ENCODE results near the gene LRP5. TPM values are rescaled to one million over a fixed set of nuclear protein-coding genes. Genes with fewer than 3 reads are reported as not detected.

The LRP5 gene
- total and polyA plus RNA-seq, 4 experiments from 2014 or later, result 0.61 to 1.9 (median 1.4) TPM; not detected in 1

DNA sequence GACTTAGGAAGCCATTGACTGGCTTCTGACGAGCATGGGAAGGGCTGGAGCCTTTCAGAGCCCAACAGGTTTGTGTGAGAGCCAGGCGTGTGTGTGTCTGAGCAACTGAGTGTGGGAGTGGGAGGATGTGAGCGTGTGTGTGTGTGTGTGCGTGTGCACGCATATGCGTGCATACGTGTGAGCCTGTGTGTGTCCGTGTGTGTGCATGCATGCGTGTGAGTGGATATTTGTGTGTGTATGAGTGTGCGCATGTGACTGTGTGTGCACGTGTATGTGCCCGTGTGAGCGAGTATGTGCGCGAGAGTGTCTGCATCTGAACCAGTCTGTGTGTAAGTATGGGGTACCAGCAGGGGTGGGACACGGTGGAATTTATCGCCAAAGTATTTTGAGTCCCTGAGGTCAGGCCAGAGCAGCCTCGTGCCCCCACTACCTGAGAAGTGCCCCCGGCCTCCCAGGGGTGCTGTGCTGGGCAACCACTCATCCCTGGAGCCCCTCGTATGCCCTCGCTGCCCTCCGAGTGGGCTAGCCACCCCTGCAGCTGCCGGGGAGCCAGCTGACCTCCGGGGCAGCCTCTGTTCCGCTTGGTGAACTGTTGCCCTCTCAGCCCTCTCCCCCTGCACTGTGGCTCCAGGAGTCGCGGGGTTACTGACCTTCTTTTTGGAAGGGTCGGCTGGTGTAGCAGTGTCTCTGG lies 38.5 kb downstream of the LRP5 start:
- Mint-ChIP-seq H3K9me3 (peaks cover 0 to 2% (median 0%) of the 10 kb centered on the region in 8 donors), H3K27me3 (no peaks in the 10 kb centered on the region), H3K4me1 (peaks cover 0 to 5% (median 0%) of the 10 kb centered on the region in 4 donors), H3K36me3 (no peaks in the 10 kb centered on the region), H3K4me3 (no peak overlapping the region), H3K27ac (no peak overlapping the region)
- intact Hi-C loops (cut with micrococcal nuclease), result no loop called here
- no peak for DNase-seq
- Histone ChIP-seq H3K4me3 (ENCODE audit: low read length in 2 of 2) (no peak overlapping the region), H3K4me1 (ENCODE audit: insufficient read depth, low read length) (no peaks in the 10 kb centered on the region), H3K36me3 (ENCODE audit: insufficient read depth, low read length) (no peaks in the 10 kb centered on the region), H3K27me3 (ENCODE audit: insufficient read depth, low read length) (no peaks in the 10 kb centered on the region), H3K9me3 (ENCODE audit: control insufficient read depth in 1 of 2, low read length in 2 of 2) (no peaks in the 10 kb centered on the region), H3K27ac (ENCODE audit: low read depth, low read length) (no peak overlapping the region)
- ChIA-PET POLR2A (ENCODE audit: partially characterized antibody) (interaction anchor here (0.6 kb wide), 1 partner anchor 239 kb away, joined by 3 read pairs; no protein-coding TSS in a partner anchor), CTCF (ENCODE audit: partially characterized antibody) (no interaction called here)

DNA sequence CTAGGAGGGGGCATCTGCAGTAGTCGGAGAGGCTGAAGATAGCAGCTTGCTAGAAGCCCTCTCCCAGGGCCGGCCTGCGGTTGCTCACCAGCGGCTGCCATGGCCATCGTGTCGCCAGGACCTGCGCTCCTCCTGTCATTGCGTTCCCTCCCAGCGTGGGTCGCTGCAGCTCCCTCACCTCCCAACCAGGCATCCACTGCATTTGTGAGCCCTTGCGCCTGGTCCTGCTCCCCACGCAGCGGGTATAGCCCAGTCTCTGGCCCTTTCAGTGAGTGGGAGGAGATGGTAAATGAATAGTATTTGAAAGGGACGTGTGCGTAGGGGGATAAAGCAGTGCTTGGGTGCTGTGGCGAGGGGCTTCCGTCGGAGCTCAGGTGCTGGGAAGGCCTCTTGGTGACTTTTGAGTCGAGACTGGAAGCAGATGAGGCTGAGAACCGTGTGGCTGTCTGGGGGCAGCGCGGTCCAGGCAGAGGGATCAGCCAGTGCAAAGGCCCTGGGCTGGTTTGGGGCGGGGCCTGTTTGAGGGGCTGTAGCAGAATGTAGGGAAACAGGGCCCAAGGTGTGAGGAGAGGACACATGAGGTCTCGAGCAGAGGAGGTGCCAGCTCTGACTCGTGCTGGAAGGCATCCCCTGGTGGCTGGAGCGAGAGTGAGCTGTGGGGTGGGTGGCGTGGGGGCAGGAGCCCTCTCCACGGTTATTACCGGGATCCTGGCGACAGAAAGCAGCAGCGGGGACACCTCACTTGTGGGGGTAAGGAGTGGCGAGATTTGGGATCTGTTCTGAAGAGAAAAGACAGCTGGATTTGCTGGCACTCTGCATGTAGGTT lies 39.3 kb downstream of the LRP5 start:
- H3K4me3 Mint-ChIP-seq, result no peak overlapping the region
- Histone ChIP-seq H3K36me3 (ENCODE audit: insufficient read depth, low read length) (no peaks in the 10 kb centered on the region), H3K4me1 (ENCODE audit: insufficient read depth, low read length) (no peaks in the 10 kb centered on the region), H3K4me3 (ENCODE audit: low read length in 2 of 2) (no peak overlapping the region), H3K9me3 (ENCODE audit: control insufficient read depth in 1 of 2, low read length in 2 of 2) (no peaks in the 10 kb centered on the region), H3K27me3 (ENCODE audit: insufficient read depth, low read length) (no peaks in the 10 kb centered on the region), H3K27ac (ENCODE audit: low read depth, low read length) (no peak overlapping the region)
- H3K27ac Mint-ChIP-seq, result no peak overlapping the region
- intact Hi-C loops (cut with micrococcal nuclease), result no loop called here
- ChIA-PET POLR2A (ENCODE audit: partially characterized antibody) (no interaction called here), CTCF (ENCODE audit: partially characterized antibody) (no interaction called here)
- H3K27me3 Mint-ChIP-seq, result no peaks in the 10 kb centered on the region
- no peak for DNase-seq
- peaks cover 0 to 3% (median 0%) of the 10 kb centered on the region in 4 donors for H3K4me1 Mint-ChIP-seq
- no peaks in the 10 kb centered on the region for H3K36me3 Mint-ChIP-seq
- H3K9me3 Mint-ChIP-seq, result no peaks in the 10 kb centered on the region

DNA sequence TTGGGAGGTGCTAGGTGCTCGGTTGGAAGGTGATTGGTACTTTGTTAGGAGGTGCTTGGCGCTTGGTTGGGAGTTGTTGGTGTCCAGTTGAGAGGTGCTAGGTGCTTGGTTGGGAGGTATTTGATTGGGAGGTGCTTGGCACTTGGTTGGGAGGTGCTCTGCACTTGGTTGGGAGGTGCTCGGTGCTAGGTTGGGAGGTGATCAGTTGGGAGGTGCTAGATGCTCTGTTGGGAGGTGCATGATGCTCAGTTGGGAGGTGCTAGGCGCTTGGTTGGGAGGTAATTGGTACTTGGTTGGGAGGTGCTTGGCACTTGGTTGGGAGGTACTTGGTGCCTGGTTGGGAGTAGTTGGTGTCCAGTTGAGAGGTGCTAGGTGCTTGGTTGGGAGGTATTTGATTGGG lies 40.2 kb downstream of the LRP5 start:
- intact Hi-C loops (cut with micrococcal nuclease), result no loop called here

DNA sequence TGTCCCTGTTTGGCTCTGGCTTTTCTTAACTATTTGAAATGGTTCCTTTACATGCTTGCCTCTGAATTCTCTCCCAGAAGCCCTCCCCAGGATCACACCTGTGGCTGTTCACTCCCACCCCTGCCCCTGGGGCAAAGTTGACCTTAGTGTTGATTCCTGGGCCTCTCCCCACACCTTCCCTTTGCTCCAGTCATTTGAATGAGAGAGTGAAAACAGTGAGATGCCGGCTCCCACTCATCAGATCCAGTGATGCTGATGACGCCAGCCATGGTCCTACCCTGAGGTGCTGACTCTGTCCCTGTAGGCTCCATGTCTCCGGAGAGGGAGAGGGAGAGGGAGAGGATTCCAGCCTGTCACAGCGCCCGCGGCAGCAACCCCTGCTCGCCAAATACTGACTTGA lies 40.7 kb downstream of the LRP5 start:
- DNase-seq, result no peak
- Histone ChIP-seq H3K36me3 (ENCODE audit: insufficient read depth, low read length) (no peaks in the 10 kb centered on the region), H3K27me3 (ENCODE audit: insufficient read depth, low read length) (no peaks in the 10 kb centered on the region), H3K27ac (ENCODE audit: low read depth, low read length) (no peak overlapping the region), H3K9me3 (ENCODE audit: control insufficient read depth in 1 of 2, low read length in 2 of 2) (no peaks in the 10 kb centered on the region), H3K4me3 (ENCODE audit: low read length in 2 of 2) (no peak overlapping the region), H3K4me1 (ENCODE audit: insufficient read depth, low read length) (no peaks in the 10 kb centered on the region)
- peaks cover 0 to 3% (median 0%) of the 10 kb centered on the region in 4 donors for H3K4me1 Mint-ChIP-seq
- no peaks in the 10 kb centered on the region for H3K36me3 Mint-ChIP-seq
- no peak overlapping the region for H3K4me3 Mint-ChIP-seq
- no peak overlapping the region for H3K27ac Mint-ChIP-seq
- CTCF ChIA-PET (ENCODE audit: partially characterized antibody), result no interaction called here
- intact Hi-C loops (cut with micrococcal nuclease), result no loop called here
- H3K27me3 Mint-ChIP-seq, result no peaks in the 10 kb centered on the region
- no peaks in the 10 kb centered on the region for H3K9me3 Mint-ChIP-seq
- POLR2A ChIA-PET (ENCODE audit: partially characterized antibody), result no interaction called here

More for the DNA sequence above, 40.2 kb downstream of the LRP5 start:
- no peaks in the 10 kb centered on the region for H3K9me3 Mint-ChIP-seq
- H3K4me1 Mint-ChIP-seq, result peaks cover 0 to 3% (median 0%) of the 10 kb centered on the region in 4 donors
- no peaks in the 10 kb centered on the region for H3K9me3 ChIP-seq (ENCODE audit: control insufficient read depth in 1 of 2, low read length in 2 of 2)
- H3K4me3 Mint-ChIP-seq, result no peak overlapping the region
- H3K27ac Mint-ChIP-seq, result no peak overlapping the region
- no peaks in the 10 kb centered on the region for H3K36me3 Mint-ChIP-seq
- H3K27me3 Mint-ChIP-seq, result no peaks in the 10 kb centered on the region
- no peaks in the 10 kb centered on the region for H3K4me1 ChIP-seq (ENCODE audit: insufficient read depth, low read length)
- no peak overlapping the region for H3K4me3 ChIP-seq (ENCODE audit: low read length in 2 of 2)
- H3K36me3 ChIP-seq (ENCODE audit: insufficient read depth, low read length), result no peaks in the 10 kb centered on the region
- CTCF ChIA-PET (ENCODE audit: partially characterized antibody), result no interaction called here
- POLR2A ChIA-PET (ENCODE audit: partially characterized antibody), result no interaction called here
- no peaks in the 10 kb centered on the region for H3K27me3 ChIP-seq (ENCODE audit: insufficient read depth, low read length)
- no peak for DNase-seq
- no peak overlapping the region for H3K27ac ChIP-seq (ENCODE audit: low read depth, low read length)

DNA sequence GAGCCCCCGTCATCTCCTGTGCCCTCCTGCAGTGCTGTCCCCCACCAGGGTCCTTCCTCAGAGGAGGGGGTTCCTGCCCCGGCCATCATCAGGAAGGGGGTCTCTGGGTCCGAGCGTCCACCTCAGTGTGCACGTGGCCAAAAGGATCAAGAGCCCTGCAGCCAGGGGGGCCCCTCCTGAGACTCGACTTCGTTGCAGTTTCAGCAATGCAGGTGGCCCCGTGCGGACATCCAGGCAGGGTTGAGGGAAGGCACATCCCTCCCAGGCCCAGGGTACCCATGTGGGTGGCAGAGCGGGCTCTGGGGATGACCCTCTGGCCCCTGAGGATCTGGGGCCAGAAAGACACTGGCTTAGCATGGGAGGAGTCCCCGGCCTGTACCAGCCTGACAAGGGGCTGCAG lies 41.3 kb downstream of the LRP5 start:
- Mint-ChIP-seq H3K36me3 (no peaks in the 10 kb centered on the region), H3K4me3 (no peak overlapping the region), H3K27me3 (no peaks in the 10 kb centered on the region), H3K27ac (no peak overlapping the region), H3K4me1 (peaks cover 0 to 3% (median 0%) of the 10 kb centered on the region in 4 donors), H3K9me3 (no peaks in the 10 kb centered on the region)
- no peaks in the 10 kb centered on the region for H3K9me3 ChIP-seq (ENCODE audit: control insufficient read depth in 1 of 2, low read length in 2 of 2)
- no peaks in the 10 kb centered on the region for H3K27me3 ChIP-seq (ENCODE audit: insufficient read depth, low read length)
- DNase-seq, result no peak
- no peak overlapping the region for H3K27ac ChIP-seq (ENCODE audit: low read depth, low read length)
- no peaks in the 10 kb centered on the region for H3K4me1 ChIP-seq (ENCODE audit: insufficient read depth, low read length)
- ChIA-PET POLR2A (ENCODE audit: partially characterized antibody) (no interaction called here), CTCF (ENCODE audit: partially characterized antibody) (no interaction called here)
- no peaks in the 10 kb centered on the region for H3K36me3 ChIP-seq (ENCODE audit: insufficient read depth, low read length)
- H3K4me3 ChIP-seq (ENCODE audit: low read length in 2 of 2), result no peak overlapping the region
- intact Hi-C loops (cut with micrococcal nuclease), result no loop called here

DNA sequence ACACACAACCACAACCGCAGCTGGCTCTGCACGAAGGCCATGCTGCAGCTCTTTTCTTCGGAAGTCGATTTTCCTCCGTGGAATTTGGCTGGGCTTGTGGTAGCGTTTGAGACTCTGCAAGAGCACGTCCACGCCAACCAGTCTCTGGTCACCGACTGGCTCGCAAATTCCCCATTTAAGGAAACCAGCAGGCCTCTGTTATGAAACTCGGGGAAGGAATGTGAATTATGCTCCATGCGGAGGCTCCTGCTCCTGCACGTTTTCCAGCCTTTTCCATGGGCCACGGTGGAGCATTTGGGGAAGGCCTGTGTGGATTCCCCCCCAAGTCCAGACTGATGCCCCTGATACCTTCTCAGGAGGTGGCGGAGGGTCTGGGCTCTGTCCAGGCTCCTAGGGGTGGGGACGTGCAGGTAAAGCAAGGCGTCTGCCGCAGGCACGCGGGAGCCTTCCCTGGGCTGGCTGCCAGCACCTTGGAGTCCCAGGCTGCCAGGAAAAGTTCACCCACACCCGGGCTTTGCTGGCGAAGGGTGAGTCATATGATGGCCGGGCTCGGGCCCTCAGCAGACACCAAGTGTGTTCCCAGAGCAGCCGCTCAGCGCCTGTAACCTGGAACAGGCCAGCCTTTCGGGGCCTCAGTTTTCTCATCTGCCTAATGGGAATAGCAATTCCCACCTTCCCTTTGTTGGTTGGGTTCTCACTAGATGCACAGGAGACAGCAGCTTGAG lies 41.9 kb downstream of the LRP5 start:
- H3K9me3 ChIP-seq (ENCODE audit: control insufficient read depth in 1 of 2, low read length in 2 of 2), result no peaks in the 10 kb centered on the region
- intact Hi-C loops (cut with micrococcal nuclease), result no loop called here
- no peak overlapping the region for H3K4me3 ChIP-seq (ENCODE audit: low read length in 2 of 2)
- H3K4me3 Mint-ChIP-seq, result no peak overlapping the region
- no peaks in the 10 kb centered on the region for H3K36me3 Mint-ChIP-seq
- no peaks in the 10 kb centered on the region for H3K4me1 ChIP-seq (ENCODE audit: insufficient read depth, low read length)
- no peak overlapping the region for H3K27ac ChIP-seq (ENCODE audit: low read depth, low read length)
- no peak for DNase-seq
- H3K27me3 ChIP-seq (ENCODE audit: insufficient read depth, low read length), result no peaks in the 10 kb centered on the region
- H3K9me3 Mint-ChIP-seq, result peaks cover 0 to 4% (median 0%) of the 10 kb centered on the region in 8 donors
- no peaks in the 10 kb centered on the region for H3K27me3 Mint-ChIP-seq
- H3K4me1 Mint-ChIP-seq, result peaks cover 0 to 3% (median 0%) of the 10 kb centered on the region in 4 donors
- CTCF ChIA-PET (ENCODE audit: partially characterized antibody), result no interaction called here
- no peaks in the 10 kb centered on the region for H3K36me3 ChIP-seq (ENCODE audit: insufficient read depth, low read length)
- POLR2A ChIA-PET (ENCODE audit: partially characterized antibody), result no interaction called here
- no peak overlapping the region for H3K27ac Mint-ChIP-seq

DNA sequence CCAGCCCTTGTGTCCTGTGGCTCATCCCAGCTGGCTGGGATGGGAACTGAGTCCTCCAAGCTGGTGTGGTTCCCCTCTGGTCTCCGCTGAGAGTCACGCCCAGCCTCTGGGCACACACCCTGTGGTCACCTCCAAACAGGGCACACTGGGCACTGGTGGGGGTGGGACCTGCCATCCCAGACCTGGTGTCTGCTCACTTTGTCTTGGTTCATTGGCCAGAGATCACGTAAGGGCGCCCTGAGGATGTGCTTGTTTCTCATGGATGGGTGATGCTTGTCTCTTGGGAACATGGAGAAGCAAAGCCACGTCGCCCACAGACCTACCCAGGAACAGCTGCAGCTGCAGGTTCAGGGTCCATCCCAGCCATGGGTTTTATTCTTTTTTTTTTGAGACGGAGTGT lies 43.1 kb downstream of the LRP5 start:
- intact Hi-C loops (cut with micrococcal nuclease), result no loop called here
- H3K4me1 Mint-ChIP-seq, result peaks cover 0 to 3% (median 0%) of the 10 kb centered on the region in 4 donors
- no peaks in the 10 kb centered on the region for H3K27me3 ChIP-seq (ENCODE audit: insufficient read depth, low read length)
- CTCF ChIA-PET (ENCODE audit: partially characterized antibody), result no interaction called here
- H3K36me3 ChIP-seq (ENCODE audit: insufficient read depth, low read length), result no peaks in the 10 kb centered on the region
- POLR2A ChIA-PET (ENCODE audit: partially characterized antibody), result no interaction called here
- H3K4me3 Mint-ChIP-seq, result no peak overlapping the region
- no peak overlapping the region for H3K27ac Mint-ChIP-seq
- H3K36me3 Mint-ChIP-seq, result no peaks in the 10 kb centered on the region
- no peak for DNase-seq
- H3K27ac ChIP-seq (ENCODE audit: low read depth, low read length), result no peak overlapping the region
- peaks cover 0 to 5% (median 0%) of the 10 kb centered on the region in 8 donors for H3K9me3 Mint-ChIP-seq
- no peak overlapping the region for H3K4me3 ChIP-seq (ENCODE audit: low read length in 2 of 2)
- no peaks in the 10 kb centered on the region for H3K9me3 ChIP-seq (ENCODE audit: control insufficient read depth in 1 of 2, low read length in 2 of 2)
- H3K27me3 Mint-ChIP-seq, result no peaks in the 10 kb centered on the region
- no peaks in the 10 kb centered on the region for H3K4me1 ChIP-seq (ENCODE audit: insufficient read depth, low read length)

Data from CD4-positive, alpha-beta memory T cell (primary cell).